ENCODE results near the gene STPG1.

Gene STPG1

GRCh38 chr1:24393892-24394291, 19.7 kb downstream of the STPG1 start:
- TF ChIP-seq SUZ12 (IDR thresholded peaks at IDR 0.05; ENCODE audit: extremely low read depth, insufficient read depth, insufficient read length) (no peak), ZNF274 (IDR thresholded peaks at IDR 0.05; ENCODE audit: low read depth, low read length) (no peak), YY1 (IDR thresholded peaks at IDR 0.05; ENCODE audit: insufficient read depth, insufficient read length) (no peak)
- Histone ChIP-seq H3K4me1 (ENCODE audit: insufficient read depth, insufficient read length) (peaks cover 9% of the 10 kb centered on the region), H3K27me3 (ENCODE audit: insufficient read depth, insufficient read length) (no peaks in the 10 kb centered on the region), H3K4me3 (ENCODE audit: insufficient read length, low read depth) (no peak overlapping the region), H3K9me3 (ENCODE audit: insufficient read depth, low read length) (no peaks in the 10 kb centered on the region), H3K9ac (ENCODE audit: insufficient read length, low read depth) (peak overlapping the region; percentile 23), H3K36me3 (ENCODE audit: insufficient read depth, insufficient read length, low read length) (peaks cover 9% of the 10 kb centered on the region)
- DNase-seq (ENCODE audit: low read depth, low spot score) = no peak

GRCh38 chr1:24392982-24393650, 20.5 kb downstream of the STPG1 start:
- no peak for TF ChIP-seq YY1 (IDR thresholded peaks at IDR 0.05; ENCODE audit: insufficient read depth, insufficient read length)
- H3K36me3 ChIP-seq (ENCODE audit: insufficient read depth, insufficient read length, low read length) = peaks cover 12% of the 10 kb centered on the region
- no peak overlapping the region for H3K9ac ChIP-seq (ENCODE audit: insufficient read length, low read depth)
- no peak for DNase-seq (ENCODE audit: low read depth, low spot score)
- H3K4me3 ChIP-seq (ENCODE audit: insufficient read length, low read depth) = no peak overlapping the region
- no peaks in the 10 kb centered on the region for H3K9me3 ChIP-seq (ENCODE audit: insufficient read depth, low read length)
- peaks cover 9% of the 10 kb centered on the region for H3K4me1 ChIP-seq (ENCODE audit: insufficient read depth, insufficient read length)
- no peaks in the 10 kb centered on the region for H3K27me3 ChIP-seq (ENCODE audit: insufficient read depth, insufficient read length)

- peaks cover 15% of the 10 kb centered on the region for H3K36me3 ChIP-seq (ENCODE audit: insufficient read depth, insufficient read length, low read length)
- H3K9me3 ChIP-seq (ENCODE audit: insufficient read depth, low read length) = no peaks in the 10 kb centered on the region
- H3K4me1 ChIP-seq (ENCODE audit: insufficient read depth, insufficient read length) = peaks cover 9% of the 10 kb centered on the region
- no peak overlapping the region for H3K9ac ChIP-seq (ENCODE audit: insufficient read length, low read depth)
- no peak for TF ChIP-seq YY1 (IDR thresholded peaks at IDR 0.05; ENCODE audit: insufficient read depth, insufficient read length)
- no peak for TF ChIP-seq SUZ12 (IDR thresholded peaks at IDR 0.05; ENCODE audit: extremely low read depth, insufficient read depth, insufficient read length)
- no peak overlapping the region for H3K4me3 ChIP-seq (ENCODE audit: insufficient read length, low read depth)
- DNase-seq (ENCODE audit: low read depth, low spot score) = no peak
- H3K27me3 ChIP-seq (ENCODE audit: insufficient read depth, insufficient read length) = no peaks in the 10 kb centered on the region
Observed at GRCh38 chr1:24392604-24392946, 21.0 kb downstream of the STPG1 start.

GRCh38 chr1:24391882-24392603, 21.5 kb downstream of the STPG1 start:
- Histone ChIP-seq H3K9ac (ENCODE audit: insufficient read length, low read depth) (peak overlapping the region; percentile 59), H3K4me1 (ENCODE audit: insufficient read depth, insufficient read length) (peaks cover 9% of the 10 kb centered on the region), H3K4me3 (ENCODE audit: insufficient read length, low read depth) (no peak overlapping the region)

GRCh38 chr1:24390924-24391782, 22.4 kb downstream of the STPG1 start:
- no peak for TF ChIP-seq ZNF274 (IDR thresholded peaks at IDR 0.05; ENCODE audit: low read depth, low read length)
- TF ChIP-seq SUZ12 (IDR thresholded peaks at IDR 0.05; ENCODE audit: extremely low read depth, insufficient read depth, insufficient read length) = no peak
- DNase-seq (ENCODE audit: low read depth, low spot score) = peak; percentile 87
- H3K9me3 ChIP-seq (ENCODE audit: insufficient read depth, low read length) = peaks cover 14% of the 10 kb centered on the region; the same call in 1 of the 2 replicates
- H3K4me3 ChIP-seq (ENCODE audit: insufficient read length, low read depth) = no peak overlapping the region
- H3K4me1 ChIP-seq (ENCODE audit: insufficient read depth, insufficient read length) = peaks cover 9% of the 10 kb centered on the region
- H3K27me3 ChIP-seq (ENCODE audit: insufficient read depth, insufficient read length) = no peaks in the 10 kb centered on the region
- peaks cover 29% of the 10 kb centered on the region for H3K36me3 ChIP-seq (ENCODE audit: insufficient read depth, insufficient read length, low read length)
- H3K9ac ChIP-seq (ENCODE audit: insufficient read length, low read depth) = no peak overlapping the region

More at GRCh38 chr1:24391882-24392603, 21.5 kb downstream of the STPG1 start:
- Histone ChIP-seq H3K9me3 (ENCODE audit: insufficient read depth, low read length) (peaks cover 5% of the 10 kb centered on the region; the same call in 1 of the 2 replicates), H3K36me3 (ENCODE audit: insufficient read depth, insufficient read length, low read length) (peaks cover 20% of the 10 kb centered on the region), H3K27me3 (ENCODE audit: insufficient read depth, insufficient read length) (no peaks in the 10 kb centered on the region)
- TF ChIP-seq YY1 (IDR thresholded peaks at IDR 0.05; ENCODE audit: insufficient read depth, insufficient read length) = no peak
- TF ChIP-seq ZNF274 (IDR thresholded peaks at IDR 0.05; ENCODE audit: low read depth, low read length) = no peak
- no peak for TF ChIP-seq SUZ12 (IDR thresholded peaks at IDR 0.05; ENCODE audit: extremely low read depth, insufficient read depth, insufficient read length)
- peak; percentile 80 for DNase-seq (ENCODE audit: low read depth, low spot score)

GRCh38 chr1:24389231-24389678, 24.3 kb downstream of the STPG1 start:
- H3K9me3 ChIP-seq (ENCODE audit: insufficient read depth, low read length) = peaks cover 15% of the 10 kb centered on the region; the same call in 1 of the 2 replicates
- H3K36me3 ChIP-seq (ENCODE audit: insufficient read depth, insufficient read length, low read length) = peaks cover 29% of the 10 kb centered on the region
- H3K9ac ChIP-seq (ENCODE audit: insufficient read length, low read depth) = no peak overlapping the region
- TF ChIP-seq YY1 (IDR thresholded peaks at IDR 0.05; ENCODE audit: insufficient read depth, insufficient read length) = no peak
- H3K27me3 ChIP-seq (ENCODE audit: insufficient read depth, insufficient read length) = no peaks in the 10 kb centered on the region
- H3K4me3 ChIP-seq (ENCODE audit: insufficient read length, low read depth) = no peak overlapping the region
- DNase-seq (ENCODE audit: low read depth, low spot score) = no peak
- peaks cover 9% of the 10 kb centered on the region for H3K4me1 ChIP-seq (ENCODE audit: insufficient read depth, insufficient read length)

- H3K27me3 ChIP-seq (ENCODE audit: insufficient read depth, insufficient read length) = no peaks in the 10 kb centered on the region
- no peak for DNase-seq (ENCODE audit: low read depth, low spot score)
- H3K4me1 ChIP-seq (ENCODE audit: insufficient read depth, insufficient read length) = peaks cover 9% of the 10 kb centered on the region
- H3K9me3 ChIP-seq (ENCODE audit: insufficient read depth, low read length) = peaks cover 15% of the 10 kb centered on the region; the same call in 1 of the 2 replicates
- no peak overlapping the region for H3K4me3 ChIP-seq (ENCODE audit: insufficient read length, low read depth)
- H3K36me3 ChIP-seq (ENCODE audit: insufficient read depth, insufficient read length, low read length) = peaks cover 32% of the 10 kb centered on the region
- TF ChIP-seq YY1 (IDR thresholded peaks at IDR 0.05; ENCODE audit: insufficient read depth, insufficient read length) = no peak
- no peak for TF ChIP-seq SUZ12 (IDR thresholded peaks at IDR 0.05; ENCODE audit: extremely low read depth, insufficient read depth, insufficient read length)
- no peak for TF ChIP-seq ZNF274 (IDR thresholded peaks at IDR 0.05; ENCODE audit: low read depth, low read length)
- H3K9ac ChIP-seq (ENCODE audit: insufficient read length, low read depth) = no peak overlapping the region
Observed at GRCh38 chr1:24388331-24388885, 25.2 kb downstream of the STPG1 start.

Measured in NT2/D1 (cell line).